ENCODE data around the gene DHX29. TPM values are rescaled to one million over a fixed set of nuclear protein-coding genes. Genes with fewer than 3 reads are reported as not detected.

DHX29 gene
- total RNA-seq, 4 donors from 2014 or later, result 31.8 to 43.3 (median 35.9) TPM

DNA sequence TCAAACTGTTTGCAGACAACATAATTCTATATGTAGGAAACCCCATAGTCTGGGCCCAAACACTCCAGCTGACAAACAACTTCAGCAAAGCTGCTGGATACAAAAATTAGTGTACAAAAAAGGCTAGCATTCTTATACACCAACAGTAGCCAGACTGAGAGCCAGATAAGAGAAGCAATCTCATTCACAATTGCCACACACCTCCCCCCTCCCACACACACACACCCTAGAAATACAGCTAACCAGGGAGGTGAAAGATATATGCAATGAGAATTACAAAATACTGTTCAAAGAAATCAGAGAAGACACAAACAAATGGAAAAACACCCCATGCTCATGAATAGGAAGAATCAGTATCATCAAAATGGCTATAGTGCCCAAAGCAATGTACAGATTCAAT, 9.3 kb upstream of the DHX29 start:
- Histone ChIP-seq H3K4me1 (peaks cover 0 to 40% (median 0%) of the 10 kb centered on the region in 3 donors), H3K27me3 (no peaks in the 10 kb centered on the region), H3K27ac (no peak overlapping the region), H3K9me3 (no peaks in the 10 kb centered on the region), H3K36me3 (no peaks in the 10 kb centered on the region), H3K4me3 (no peak overlapping the region)
- ATAC-seq, result no peak
- TF ChIP-seq POLR2A (IDR thresholded peaks at IDR 0.05), result no peak
- TF ChIP-seq POLR2AphosphoS5 (IDR thresholded peaks at IDR 0.05), result no peak
- TF ChIP-seq, protein P1, sequence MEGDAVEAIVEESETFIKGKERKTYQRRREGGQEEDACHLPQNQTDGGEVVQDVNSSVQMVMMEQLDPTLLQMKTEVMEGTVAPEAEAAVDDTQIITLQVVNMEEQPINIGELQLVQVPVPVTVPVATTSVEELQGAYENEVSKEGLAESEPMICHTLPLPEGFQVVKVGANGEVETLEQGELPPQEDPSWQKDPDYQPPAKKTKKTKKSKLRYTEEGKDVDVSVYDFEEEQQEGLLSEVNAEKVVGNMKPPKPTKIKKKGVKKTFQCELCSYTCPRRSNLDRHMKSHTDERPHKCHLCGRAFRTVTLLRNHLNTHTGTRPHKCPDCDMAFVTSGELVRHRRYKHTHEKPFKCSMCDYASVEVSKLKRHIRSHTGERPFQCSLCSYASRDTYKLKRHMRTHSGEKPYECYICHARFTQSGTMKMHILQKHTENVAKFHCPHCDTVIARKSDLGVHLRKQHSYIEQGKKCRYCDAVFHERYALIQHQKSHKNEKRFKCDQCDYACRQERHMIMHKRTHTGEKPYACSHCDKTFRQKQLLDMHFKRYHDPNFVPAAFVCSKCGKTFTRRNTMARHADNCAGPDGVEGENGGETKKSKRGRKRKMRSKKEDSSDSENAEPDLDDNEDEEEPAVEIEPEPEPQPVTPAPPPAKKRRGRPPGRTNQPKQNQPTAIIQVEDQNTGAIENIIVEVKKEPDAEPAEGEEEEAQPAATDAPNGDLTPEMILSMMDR (IDR thresholded peaks at IDR 0.05), result no peak
- no peak for TF ChIP-seq EP300 (IDR thresholded peaks at IDR 0.05)

DNA sequence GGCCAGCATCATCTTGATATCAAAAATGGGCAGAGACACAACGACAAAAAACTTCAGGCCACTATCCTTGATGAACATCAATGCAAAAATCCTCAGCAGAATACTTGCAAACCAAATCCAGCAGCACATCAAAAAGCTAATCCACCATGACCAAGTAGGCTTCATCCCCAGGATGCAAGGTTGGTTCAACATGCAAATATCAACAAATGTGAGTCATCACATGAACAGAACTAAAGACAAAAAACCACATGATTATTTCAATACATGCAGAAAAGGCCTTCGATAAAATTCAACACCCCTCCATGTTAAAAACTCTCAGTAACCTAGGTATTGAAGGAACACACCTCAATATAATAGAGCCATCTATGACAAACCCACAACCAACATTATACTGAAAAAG, 8.8 kb upstream of the DHX29 start:
- no peaks in the 10 kb centered on the region for H3K9me3 ChIP-seq
- no peaks in the 10 kb centered on the region for H3K27me3 ChIP-seq
- H3K4me1 ChIP-seq, result peaks cover 0 to 40% (median 0%) of the 10 kb centered on the region in 3 donors
- no peak overlapping the region for H3K27ac ChIP-seq
- H3K36me3 ChIP-seq, result no peaks in the 10 kb centered on the region
- ATAC-seq, result no peak
- WGBS, 2 donors (ENCODE audit: low coverage in 1 of 2), result 88 to 96% methylated on average over 1 to 2 of the region's 2 CpGs
- TF ChIP-seq, protein P1 (IDR thresholded peaks at IDR 0.05), result no peak
- TF ChIP-seq POLR2AphosphoS5 (IDR thresholded peaks at IDR 0.05) (no peak), EP300 (IDR thresholded peaks at IDR 0.05) (no peak), POLR2A (IDR thresholded peaks at IDR 0.05) (no peak)
- H3K4me3 ChIP-seq, result no peak overlapping the region

DNA sequence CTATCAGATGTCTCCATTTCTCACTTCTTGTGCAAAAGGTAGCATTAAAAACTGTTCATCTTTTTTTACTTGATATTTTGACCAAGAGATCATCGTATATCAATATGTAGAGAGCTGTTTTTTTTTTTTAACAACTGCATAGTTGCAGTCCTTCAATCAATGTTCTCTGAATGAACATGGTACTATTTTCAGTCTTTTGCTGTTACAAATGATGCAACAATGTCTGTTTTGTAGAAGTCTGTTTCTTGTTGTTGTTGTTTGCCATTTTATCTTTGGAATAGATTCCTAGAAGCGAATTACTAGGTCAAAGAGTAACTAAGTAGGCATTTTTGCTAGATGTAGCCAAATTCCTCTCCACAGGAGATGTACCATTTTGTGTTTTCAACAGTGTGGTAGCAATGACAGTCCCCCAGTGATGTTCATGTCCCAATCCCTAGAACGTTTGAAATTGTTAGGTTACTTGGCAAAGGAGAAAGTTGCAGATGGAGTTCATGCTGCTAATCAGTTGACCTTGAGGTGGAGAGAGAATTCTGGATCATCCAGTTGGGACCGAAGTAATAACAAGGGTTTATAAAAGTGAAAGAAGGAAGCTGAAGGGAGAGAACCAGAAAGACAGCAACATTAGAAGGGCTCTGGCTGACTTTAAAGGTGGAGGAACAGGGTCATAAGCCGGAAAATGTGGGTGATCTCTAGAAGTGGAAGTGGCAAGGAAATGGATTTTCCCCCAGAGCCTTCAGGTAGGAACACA, 6.5 kb upstream of the DHX29 start:
- TF ChIP-seq, protein P1 (IDR thresholded peaks at IDR 0.05), result no peak
- TF ChIP-seq POLR2AphosphoS5 (IDR thresholded peaks at IDR 0.05) (no peak), POLR2A (IDR thresholded peaks at IDR 0.05) (no peak), EP300 (IDR thresholded peaks at IDR 0.05) (no peak)

DNA sequence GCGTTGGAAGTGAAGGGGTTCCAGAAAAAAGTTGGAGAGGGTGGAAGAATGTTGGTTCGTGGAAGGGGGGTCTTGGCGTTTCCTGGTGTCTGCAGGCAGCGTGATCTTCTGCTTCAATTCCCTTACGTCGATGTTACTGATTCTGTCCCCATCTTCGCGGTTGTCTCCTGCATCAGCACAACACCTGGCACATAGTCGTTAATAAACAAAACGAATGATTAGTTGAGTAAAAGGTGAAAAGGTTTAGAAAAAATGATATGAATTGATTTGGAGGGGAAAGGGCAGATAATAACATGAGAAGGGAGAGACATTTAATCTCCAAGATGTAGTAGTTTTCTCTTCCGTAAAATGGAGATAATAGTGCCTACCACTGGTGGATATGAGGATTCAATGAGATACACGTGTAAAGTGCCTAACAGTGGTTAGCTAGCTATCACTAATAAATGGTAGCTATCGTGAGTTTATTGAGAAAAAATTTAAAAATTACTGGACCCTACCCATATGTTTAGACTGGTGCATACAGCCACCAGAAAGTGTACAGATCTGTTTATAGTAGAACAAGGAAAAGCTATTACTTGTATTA, 851 bp upstream of the DHX29 start:
- H3K9me3 ChIP-seq, result no peaks in the 10 kb centered on the region
- no peaks in the 10 kb centered on the region for H3K27me3 ChIP-seq
- WGBS, 2 donors (ENCODE audit: low coverage in 1 of 2), result 0% methylated on average over 13 of the region's 13 CpGs
- TF ChIP-seq POLR2A (IDR thresholded peaks at IDR 0.05), result no peak
- no peak for TF ChIP-seq EP300 (IDR thresholded peaks at IDR 0.05)
- TF ChIP-seq POLR2AphosphoS5 (IDR thresholded peaks at IDR 0.05), result no peak
- TF ChIP-seq, protein P1 (IDR thresholded peaks at IDR 0.05), result no peak
- H3K4me1 ChIP-seq, result peaks cover 17 to 83% (median 33%) of the 10 kb centered on the region in 3 donors
- ATAC-seq, result no peak
- H3K36me3 ChIP-seq, result no peaks in the 10 kb centered on the region
- H3K4me3 ChIP-seq, result peak overlapping the region; percentile 53 to 77
- H3K27ac ChIP-seq, result peak overlapping the region; percentile 87 to 93 (median 90)

More for the DNA sequence above, 6.5 kb upstream of the DHX29 start:
- Histone ChIP-seq H3K4me1 (peaks cover 2 to 43% (median 17%) of the 10 kb centered on the region in 3 donors), H3K4me3 (no peak overlapping the region), H3K36me3 (no peaks in the 10 kb centered on the region), H3K27ac (no peak overlapping the region), H3K9me3 (no peaks in the 10 kb centered on the region), H3K27me3 (no peaks in the 10 kb centered on the region)
- ATAC-seq, result no peak
- 75 to 100% methylated on average over 3 to 5 of the region's 5 CpGs for WGBS, 2 donors (ENCODE audit: low coverage in 1 of 2)

Data from gastroesophageal sphincter (tissue), 4 donors.